Loucy (cell line): Measurements from ENCODE around the gene CYSTM1.

ENCODE experiments used
- H2AFZ ChIP-seq: fragments of 200-600 bp; sonication (generic); 2 replicates; pipeline ENCODE4 v1.6.0; 2016; ENCODE audit warnings: antibody characterized with exemption, mild to moderate bottlenecking, low read length, moderate library complexity
- H3F3A ChIP-seq: fragments of 200-600 bp; 2 replicates; pipeline ENCODE4 v1.6.0; 2016; ENCODE audit warnings: antibody characterized with exemption, low read depth, mild to moderate bottlenecking
- H3K27me3 ChIP-seq: fragments of 200-600 bp; sonication (generic); 2 replicates; pipeline ENCODE4 v1.6.1; 2014; ENCODE audit warnings: low read length, mild to moderate bottlenecking; ENCODE audit not compliant: insufficient read depth, poor library complexity, severe bottlenecking
- H3K36me3 ChIP-seq: fragments of 200-600 bp; sonication (generic); 2 replicates; pipeline ENCODE4 v1.6.1; 2016; ENCODE audit warnings: low read length; ENCODE audit not compliant: insufficient read depth
- H3K4me1 ChIP-seq: fragments of 200-600 bp; sonication (generic); 2 replicates; pipeline ENCODE4 v1.5.1; 2014; ENCODE audit warnings: low read length, mild to moderate bottlenecking; ENCODE audit not compliant: insufficient read depth, poor library complexity, severe bottlenecking
- H3K4me2 ChIP-seq: fragments of 200-600 bp; sonication (generic); 2 replicates; pipeline ENCODE4 v1.6.0; 2014; ENCODE audit warnings: antibody characterized with exemption, low read length, low read depth, mild to moderate bottlenecking; ENCODE audit not compliant: poor library complexity, severe bottlenecking
- H3K4me3 ChIP-seq: fragments of 200-600 bp; sonication (generic); 2 replicates; pipeline ENCODE4 v1.5.1; 2014; ENCODE audit warnings: low read length, mild to moderate bottlenecking, mixed read lengths; ENCODE audit not compliant: poor library complexity, severe bottlenecking
- H3K79me2 ChIP-seq: fragments of 200-600 bp; sonication (generic); 2 replicates; pipeline ENCODE4 v1.6.1; 2014; ENCODE audit warnings: low read length; ENCODE audit not compliant: insufficient read depth
- H3K9ac ChIP-seq: fragments of 200-600 bp; sonication (generic); 2 replicates; pipeline ENCODE4 v1.6.0; 2014; ENCODE audit warnings: mild to moderate bottlenecking, low read depth, low read length, moderate library complexity; ENCODE audit not compliant: poor library complexity, severe bottlenecking
- H3K9me2 ChIP-seq: fragments of 200-600 bp; sonication (generic); replicated peaks from 2 replicates; pipeline ENCODE4 v1.6.1; 2016; ENCODE audit warnings: low read depth, low read length, mixed read lengths
- H3K9me3 ChIP-seq: fragments of 200-600 bp; sonication (generic); 2 replicates; pipeline ENCODE4 v1.6.1; 2014; ENCODE audit warnings: mild to moderate bottlenecking, antibody characterized with exemption, low read length, low read depth; ENCODE audit not compliant: insufficient read depth
- H4K20me1 ChIP-seq: fragments of 200-600 bp; sonication (generic); 2 replicates; pipeline ENCODE4 v1.6.0; 2014; ENCODE audit warnings: antibody characterized with exemption, low read length, mild to moderate bottlenecking; ENCODE audit not compliant: insufficient read depth, poor library complexity, severe bottlenecking
- CTCF ChIP-seq: fragments of 200-600 bp; sonication (generic); conservative IDR thresholded peaks from 2 replicates; pipeline ENCODE4 v1.5.1; 2014; ENCODE audit warnings: mild to moderate bottlenecking, antibody characterized with exemption, low read length
- EZH2phosphoT487 ChIP-seq: fragments of 200-600 bp; IDR thresholded peaks from 2 replicates; pipeline ENCODE4 v1.6.1; 2018; ENCODE audit warnings: antibody characterized with exemption, mild to moderate bottlenecking, moderate library complexity, borderline replicate concordance

Gene CYSTM1

GRCh38 chr5:140169410-140169809, 5.6 kb upstream of the CYSTM1 start:
- TF ChIP-seq EZH2phosphoT487 (no peak), CTCF (peak; percentile 42)
- Histone ChIP-seq H3K27me3 (no peaks in the 10 kb centered on the region), H3K79me2 (no peaks in the 10 kb centered on the region), H3F3A (peaks cover 9% of the 10 kb centered on the region; the same call in 1 of the 2 replicates), H3K36me3 (no peaks in the 10 kb centered on the region), H2AFZ (no peak overlapping the region), H3K9ac (no peak overlapping the region), H3K4me2 (no peak overlapping the region), H3K4me3 (no peak overlapping the region), H3K9me2 (no peaks in the 10 kb centered on the region), H3K9me3 (no peaks in the 10 kb centered on the region), H3K4me1 (peaks cover 12% of the 10 kb centered on the region), H4K20me1 (no peaks in the 10 kb centered on the region)

GRCh38 chr5:140172483-140172882, 2.5 kb upstream of the CYSTM1 start:
- Histone ChIP-seq H3K79me2 (no peaks in the 10 kb centered on the region), H3K4me3 (no peak overlapping the region), H3K9me3 (no peaks in the 10 kb centered on the region), H4K20me1 (no peaks in the 10 kb centered on the region), H2AFZ (no peak overlapping the region), H3K4me1 (peaks cover 23% of the 10 kb centered on the region), H3K9me2 (no peaks in the 10 kb centered on the region), H3K9ac (no peak overlapping the region), H3K36me3 (no peaks in the 10 kb centered on the region), H3K27me3 (no peaks in the 10 kb centered on the region), H3F3A (peaks cover 10% of the 10 kb centered on the region; the same call in 1 of the 2 replicates), H3K4me2 (no peak overlapping the region)
- no peak for TF ChIP-seq CTCF
- TF ChIP-seq EZH2phosphoT487: no peak

GRCh38 chr5:140174014-140174413, 974 bp upstream of the CYSTM1 start:
- Histone ChIP-seq H3K4me2 (peak overlapping the region; percentile 82), H3K79me2 (no peaks in the 10 kb centered on the region), H3K4me3 (no peak overlapping the region), H3K9me3 (no peaks in the 10 kb centered on the region), H3K27me3 (no peaks in the 10 kb centered on the region), H3K9ac (no peak overlapping the region), H3F3A (peaks cover 10% of the 10 kb centered on the region; the same call in 1 of the 2 replicates), H3K4me1 (peaks cover 18% of the 10 kb centered on the region), H3K36me3 (no peaks in the 10 kb centered on the region), H2AFZ (no peak overlapping the region), H3K9me2 (no peaks in the 10 kb centered on the region), H4K20me1 (no peaks in the 10 kb centered on the region)
- no peak for TF ChIP-seq EZH2phosphoT487
- no peak for TF ChIP-seq CTCF
